C4-2B (cell line): ENCODE results near the gene LRP1B.

Experiments
- CTCF ChIP-seq: fragments of 450-650 bp; conservative IDR thresholded peaks from 2 replicates; pipeline ENCODE4 v1.5.1; 2017; ENCODE audit warnings: mild to moderate bottlenecking
- ZFX ChIP-seq: fragments of 450-650 bp; IDR thresholded peaks from 2 replicates; pipeline ENCODE4 v1.6.1; 2017

- TF ChIP-seq CTCF (no peak), ZFX (no peak)
Measured at GRCh38 chr2:141001750-141002149, 1129.1 kb downstream of the LRP1B start.
